ENCODE measurements around the gene ACIN1. TPM values are rescaled to one million over a fixed set of nuclear protein-coding genes. Genes with fewer than 3 reads are reported as not detected.

ACIN1 gene
- total and polyA plus RNA-seq, 2 of the 8 experiments (the other 6 are each of a cell fraction or from before 2014, with no cell fraction given): 132 to 233 TPM

DNA sequence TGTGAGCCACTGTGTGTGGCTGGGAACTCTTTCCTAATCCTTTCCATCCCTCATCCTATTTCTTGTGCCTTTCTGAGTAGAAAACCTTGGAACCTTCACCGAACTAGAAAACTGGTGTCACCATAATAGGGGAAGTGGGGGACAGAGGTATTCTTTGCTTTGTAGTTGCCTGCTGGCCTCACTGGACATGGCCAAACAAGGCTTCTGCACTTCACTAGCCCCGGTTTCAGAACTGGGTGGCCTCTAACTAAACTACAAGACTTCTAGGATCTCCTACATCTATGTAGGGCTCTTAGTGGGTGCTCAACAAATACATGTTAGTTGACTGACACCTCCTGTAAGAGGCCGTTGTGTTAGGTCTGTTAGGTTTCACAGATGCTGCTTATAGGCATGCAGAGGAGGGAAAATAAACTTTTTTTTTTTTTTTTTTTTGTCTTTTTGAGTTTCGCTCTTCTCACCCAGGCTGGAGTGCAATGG lies 10.4 kb upstream of the ACIN1 start (continued):
- TF ChIP-seq MAFK (IDR thresholded peaks at IDR 0.05; ENCODE audit: low read depth, low read length) (no peak), KDM5A (IDR thresholded peaks at IDR 0.05; ENCODE audit: low read length) (no peak), EZH2 (IDR thresholded peaks at IDR 0.05; ENCODE audit: low read depth, low read length, severe bottlenecking) (no peak), PHF8 (conservative IDR thresholded peaks at IDR 0.05; ENCODE audit: low read depth, low read length) (no peak), TBP (IDR thresholded peaks at IDR 0.05; ENCODE audit: low read depth, low read length) (no peak), CREB1 (IDR thresholded peaks at IDR 0.05) (no peak)
